Smooth muscle cell (in vitro differentiated cells): ENCODE data around the gene MIPOL1. TPM values are rescaled to one million over a fixed set of nuclear protein-coding genes. Genes with fewer than 3 reads are reported as not detected.
"Not testable (repeated sequence)": the region's sequence is repeated elsewhere in the genome, so short reads cannot be mapped to it uniquely, and the experiment has no call there.

ENCODE experiments used
- DNase-seq: peaks from one replicate; lab custom pipeline; 2025; ENCODE audit not compliant: unreplicated experiment; lab: John Stamatoyannopoulos, UW
- H2AFZ ChIP-seq: fragments of 200-600 bp; sonication (generic); 2 replicates; pipeline ENCODE4 v1.6.0; 2016; ENCODE audit warnings: antibody characterized with exemption, low read depth, mild to moderate bottlenecking
- H3F3A ChIP-seq: fragments of 200-600 bp; sonication (generic); 2 replicates; pipeline ENCODE4 v1.6.0; 2017; ENCODE audit warnings: antibody characterized with exemption, low read depth
- H3K27ac ChIP-seq: fragments of 200-600 bp; sonication (generic); 2 replicates; pipeline ENCODE4 v1.5.1; 2016; ENCODE audit warnings: low read depth, mild to moderate bottlenecking
- H3K27me3 ChIP-seq: fragments of 200-600 bp; sonication (generic); 2 replicates; pipeline ENCODE4 v1.6.1; 2016; ENCODE audit warnings: low read depth, mild to moderate bottlenecking
- H3K36me3 ChIP-seq: fragments of 200-600 bp; sonication (generic); 2 replicates; pipeline ENCODE4 v1.5.1; 2016; ENCODE audit warnings: low read depth
- H3K4me1 ChIP-seq: fragments of 200-600 bp; sonication (generic); 2 replicates; pipeline ENCODE4 v1.5.1; 2016; ENCODE audit warnings: low read depth
- H3K4me2 ChIP-seq: fragments of 200-600 bp; sonication (generic); 2 replicates; pipeline ENCODE4 v1.6.0; 2016; ENCODE audit warnings: mild to moderate bottlenecking
- H3K4me3 ChIP-seq: fragments of 200-600 bp; sonication (generic); 2 replicates; pipeline ENCODE4 v1.5.1; 2016; ENCODE audit warnings: mild to moderate bottlenecking
- H3K79me2 ChIP-seq: fragments of 200-600 bp; sonication (generic); 2 replicates; pipeline ENCODE4 v1.6.0; 2016; ENCODE audit warnings: low read depth, mild to moderate bottlenecking
- H3K9ac ChIP-seq: fragments of 200-600 bp; sonication (generic); 2 replicates; pipeline ENCODE4 v1.6.0; 2016; ENCODE audit warnings: low read depth
- H3K9me3 ChIP-seq: fragments of 200-600 bp; sonication (generic); replicated peaks from 2 replicates; pipeline ENCODE4 v1.5.1; 2016; ENCODE audit warnings: low read depth
- H4K20me1 ChIP-seq: fragments of 200-600 bp; sonication (generic); 2 replicates; pipeline ENCODE4 v1.6.0; 2016; ENCODE audit warnings: low read depth
- CTCF ChIP-seq: fragments of 200-600 bp; sonication (generic); IDR thresholded peaks from 2 replicates; pipeline ENCODE4 v1.5.1; 2017; ENCODE audit warnings: borderline replicate concordance, mild to moderate bottlenecking, antibody characterized with exemption; ENCODE audit not compliant: insufficient read depth, poor library complexity, severe bottlenecking
- WGBS: methylation state at CpG from one replicate; pipeline ENCODE4 v1.1.7; 2016; ENCODE audit warnings: low lambda C conversion rate; 5-methylcytosine and 5-hydroxymethylcytosine counted together
- polyA plus RNA-seq: library from polyadenylated mRNA; unstranded; fragments of >200 nt; fragmentation: Nextera tagmentation; extraction: Ambion mirVana; gene quantifications from 2 replicates; pipeline ENCODE4 v1.2.1, GENCODE V29; 2016
- total RNA-seq: library from RNA; depleted of rRNA; stranded (reverse); fragments of >200 nt; gene quantifications from 2 replicates; pipeline ENCODE4 v1.2.3, GENCODE V29; 2014

MIPOL1 gene
- total and polyA plus RNA-seq, 2 experiments from 2014 or later: 3.2 to 5.1 TPM

- WGBS: 64% methylated on average over 5 of the region's 5 CpGs
- no peak overlapping the region for H3K9ac ChIP-seq
- no peaks in the 10 kb centered on the region for H3K27me3 ChIP-seq
- no peaks in the 10 kb centered on the region for H3K9me3 ChIP-seq
- H4K20me1 ChIP-seq: no peaks in the 10 kb centered on the region
- no peak overlapping the region for H3K27ac ChIP-seq
- no peaks in the 10 kb centered on the region for H3K36me3 ChIP-seq
- no peak for TF ChIP-seq CTCF
- H3K4me2 ChIP-seq: no peak overlapping the region
- no peak overlapping the region for H3K4me3 ChIP-seq
- H3K4me1 ChIP-seq: peaks cover 6% of the 10 kb centered on the region
- H3K79me2 ChIP-seq: no peaks in the 10 kb centered on the region
- no peak overlapping the region for H2AFZ ChIP-seq
- no peaks in the 10 kb centered on the region for H3F3A ChIP-seq
- no peak for DNase-seq
Measured at GRCh38 chr14:37550511-37550910, 352.8 kb downstream of the MIPOL1 start.

GRCh38 chr14:37551119-37551518, 353.4 kb downstream of the MIPOL1 start:
- WGBS: 87% methylated on average over 1 of the region's 1 CpG
- DNase-seq: no peak
- Histone ChIP-seq H3F3A (no peaks in the 10 kb centered on the region), H3K36me3 (no peaks in the 10 kb centered on the region), H3K4me1 (peaks cover 6% of the 10 kb centered on the region), H3K27ac (no peak overlapping the region), H3K27me3 (no peaks in the 10 kb centered on the region), H3K9me3 (no peaks in the 10 kb centered on the region), H3K4me2 (no peak overlapping the region), H3K9ac (no peak overlapping the region), H4K20me1 (no peaks in the 10 kb centered on the region), H3K79me2 (no peaks in the 10 kb centered on the region), H2AFZ (no peak overlapping the region), H3K4me3 (no peak overlapping the region)
- TF ChIP-seq CTCF: no peak

GRCh38 chr14:37553935-37554550, 356.3 kb downstream of the MIPOL1 start:
- Histone ChIP-seq H3F3A (no peaks in the 10 kb centered on the region), H3K4me1 (no peaks in the 10 kb centered on the region), H3K79me2 (no peaks in the 10 kb centered on the region), H2AFZ (no peak overlapping the region), H3K9me3 (no peaks in the 10 kb centered on the region), H3K4me3 (no peak overlapping the region), H3K9ac (no peak overlapping the region), H3K27me3 (no peaks in the 10 kb centered on the region), H3K36me3 (no peaks in the 10 kb centered on the region), H3K4me2 (no peak overlapping the region), H4K20me1 (no peaks in the 10 kb centered on the region), H3K27ac (no peak overlapping the region)
- TF ChIP-seq CTCF: no peak
- no peak for DNase-seq
- 100% methylated on average over 1 of the region's 1 CpG for WGBS

DNA sequence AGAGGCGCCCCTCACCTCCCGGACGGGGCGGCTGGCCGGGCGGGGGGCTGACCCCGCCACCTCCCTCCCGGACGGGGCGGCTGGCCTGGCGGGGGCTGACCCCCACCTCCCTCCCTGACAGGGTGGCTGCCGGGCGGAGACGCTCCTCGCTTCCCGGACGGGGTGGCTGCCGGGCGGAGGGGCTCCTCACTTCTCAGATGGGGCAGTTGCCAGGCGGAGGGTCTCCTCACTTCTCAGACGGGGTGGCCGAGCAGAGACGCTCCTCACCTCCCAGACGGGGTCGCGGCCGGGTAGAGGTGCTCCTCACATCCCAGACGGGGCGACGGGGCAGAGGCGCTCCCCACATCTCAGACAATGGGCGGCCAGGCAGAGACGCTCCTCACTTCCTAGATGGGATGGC, 357.9 kb downstream of the MIPOL1 start:
- H3K9ac ChIP-seq, H3K9me3 ChIP-seq, H3F3A ChIP-seq, H3K36me3 ChIP-seq, H3K27me3 ChIP-seq, H3K4me3 ChIP-seq, H3K4me2 ChIP-seq, H3K4me1 ChIP-seq, H3K79me2 ChIP-seq, H4K20me1 ChIP-seq, H3K27ac ChIP-seq, H2AFZ ChIP-seq, DNase-seq: not testable (repeated sequence)
- WGBS: 96% methylated on average over 9 of the region's 33 CpGs
